Measurements from ENCODE around the gene DLG4.
"Not testable (repeated sequence)": the region's sequence is repeated elsewhere in the genome, so short reads cannot be mapped to it uniquely, and the experiment has no call there.

DLG4 gene

GRCh38 chr17:7204828-7205461 is 14.7 kb downstream of the DLG4 start:
- peak; percentile 93 for DNase-seq
- H3K9me3 Mint-ChIP-seq = no peaks in the 10 kb centered on the region
- no peaks in the 10 kb centered on the region for H3K27me3 Mint-ChIP-seq
- H3K36me3 Mint-ChIP-seq (ENCODE audit: low read depth) = peaks cover 7% of the 10 kb centered on the region
- peak overlapping the region; percentile 86 for H3K27ac Mint-ChIP-seq
- H3K4me1 Mint-ChIP-seq (ENCODE audit: low read depth) = peaks cover 27% of the 10 kb centered on the region
- H3K4me3 Mint-ChIP-seq = peak overlapping the region; percentile 74

DNA sequence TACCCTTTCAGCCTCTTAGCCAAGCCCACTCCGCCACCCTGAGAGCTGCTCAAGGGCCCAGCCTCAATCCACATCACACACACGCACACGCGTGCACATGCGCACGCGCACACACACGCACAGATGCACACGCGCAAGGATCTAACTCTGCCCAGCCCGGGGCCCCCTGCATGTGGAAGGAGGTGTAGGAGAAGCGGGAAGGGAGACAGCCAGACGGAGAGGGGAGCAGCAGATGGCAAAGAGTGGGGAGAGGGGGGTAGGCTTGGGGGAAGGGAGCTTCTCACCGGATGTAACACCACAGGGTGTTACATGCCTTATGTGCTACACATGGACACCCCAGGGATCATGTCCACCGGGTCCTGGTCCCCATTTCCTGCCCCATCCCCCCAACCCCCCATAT is 15.3 kb downstream of the DLG4 start:
- Mint-ChIP-seq H3K27ac (peak overlapping the region; percentile 86), H3K36me3 (ENCODE audit: low read depth) (peaks cover 7% of the 10 kb centered on the region), H3K4me1 (ENCODE audit: low read depth) (peaks cover 27% of the 10 kb centered on the region), H3K4me3 (peak overlapping the region; percentile 74), H3K27me3 (no peaks in the 10 kb centered on the region), H3K9me3 (no peaks in the 10 kb centered on the region)
- DNase-seq = no peak

DNA sequence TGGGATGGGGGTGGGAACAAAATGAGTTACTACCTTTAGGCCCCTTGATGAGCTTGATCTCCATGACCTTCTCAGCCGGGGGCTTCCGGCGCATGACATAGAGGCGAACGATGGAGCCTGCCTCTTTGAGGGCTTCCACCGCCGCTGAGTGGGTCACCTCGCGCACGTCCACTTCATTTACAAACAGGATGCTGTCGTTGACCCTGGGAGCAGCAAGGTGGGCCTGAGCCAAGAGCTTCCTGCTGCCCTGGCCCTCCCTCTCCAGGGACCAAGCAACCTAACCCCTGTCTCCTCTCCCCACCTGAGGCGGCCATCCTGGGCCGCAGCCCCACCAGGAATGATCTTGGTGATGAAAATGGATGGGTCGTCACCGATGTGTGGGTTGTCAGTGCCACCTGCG is 16.2 kb downstream of the DLG4 start:
- no peaks in the 10 kb centered on the region for H3K9me3 Mint-ChIP-seq
- H3K36me3 Mint-ChIP-seq (ENCODE audit: low read depth) = peaks cover 7% of the 10 kb centered on the region
- H3K4me3 Mint-ChIP-seq = no peak overlapping the region
- H3K27me3 Mint-ChIP-seq = no peaks in the 10 kb centered on the region
- peak overlapping the region; percentile 29 for H3K27ac Mint-ChIP-seq
- no peak for DNase-seq
- H3K4me1 Mint-ChIP-seq (ENCODE audit: low read depth) = peaks cover 27% of the 10 kb centered on the region

DNA sequence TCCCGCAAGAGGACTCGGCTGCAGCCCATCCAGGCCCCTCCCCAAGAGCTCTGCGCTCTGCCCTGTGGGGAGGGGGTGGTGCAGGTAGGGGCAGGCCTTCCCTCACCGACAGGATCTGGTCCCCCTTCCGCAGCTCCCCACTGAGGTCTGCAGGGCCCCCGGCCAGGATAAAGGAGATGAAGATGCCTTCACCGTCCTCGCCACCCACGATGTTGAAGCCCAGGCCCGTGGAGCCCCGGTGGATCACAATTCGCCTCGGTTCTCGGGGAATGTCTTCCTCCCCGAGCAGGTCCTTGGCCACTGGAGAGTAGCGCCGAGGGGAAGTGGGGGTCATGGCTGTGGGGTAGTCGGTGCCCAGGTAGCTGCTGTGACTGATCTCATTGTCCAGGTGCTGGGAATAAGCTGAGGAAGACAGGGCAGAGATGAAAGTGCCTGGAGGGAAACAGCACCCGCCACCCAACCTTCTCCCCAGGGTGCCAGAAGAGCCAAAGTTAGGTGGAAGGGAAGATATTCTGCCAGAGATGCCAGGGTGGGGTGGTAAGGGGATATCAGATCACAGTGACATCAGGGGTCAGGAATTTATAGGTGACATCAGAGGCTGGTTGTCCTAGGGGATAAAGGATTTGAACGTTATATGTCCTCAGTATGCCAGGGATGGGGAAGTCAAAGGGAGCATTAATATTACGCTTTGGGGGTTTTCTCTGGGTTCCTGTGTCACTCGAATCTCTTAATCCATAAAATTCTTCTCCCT is 22.8 kb downstream of the DLG4 start:
- no peaks in the 10 kb centered on the region for H3K4me1 Mint-ChIP-seq (ENCODE audit: low read depth)
- peaks cover 13% of the 10 kb centered on the region for H3K36me3 Mint-ChIP-seq (ENCODE audit: low read depth)
- no peaks in the 10 kb centered on the region for H3K27me3 Mint-ChIP-seq
- H3K27ac Mint-ChIP-seq = peak overlapping the region; percentile 18
- DNase-seq = no peak
- H3K9me3 Mint-ChIP-seq = no peaks in the 10 kb centered on the region
- no peak overlapping the region for H3K4me3 Mint-ChIP-seq

DNA sequence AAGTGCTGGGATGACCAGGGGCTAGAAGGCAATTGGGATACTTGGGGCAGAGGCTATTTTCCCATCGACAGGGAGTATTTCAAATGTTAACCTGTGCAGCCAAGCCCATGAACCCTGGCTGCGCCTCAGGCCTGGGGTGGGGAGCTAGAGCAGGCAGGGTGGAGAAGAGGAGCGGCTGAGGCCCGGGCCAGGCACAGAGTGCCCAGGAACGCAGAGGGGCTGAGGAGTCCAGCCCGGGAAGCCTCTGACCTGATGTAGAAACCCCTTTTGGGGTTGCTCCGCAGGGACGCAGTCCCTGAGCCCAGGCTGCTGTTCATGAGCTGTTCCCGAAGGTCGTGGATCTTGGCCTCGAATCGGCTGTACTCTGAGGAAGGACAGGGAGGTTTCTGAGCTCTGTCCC is 23.7 kb downstream of the DLG4 start:
- Mint-ChIP-seq H3K27me3 (no peaks in the 10 kb centered on the region), H3K9me3 (no peaks in the 10 kb centered on the region), H3K4me3 (no peak overlapping the region), H3K36me3 (ENCODE audit: low read depth) (peaks cover 13% of the 10 kb centered on the region), H3K27ac (no peak overlapping the region), H3K4me1 (ENCODE audit: low read depth) (no peaks in the 10 kb centered on the region)
- DNase-seq = no peak

GRCh38 chr17:7192271-7192937 is 27.2 kb downstream of the DLG4 start:
- H3K27me3 Mint-ChIP-seq = no peaks in the 10 kb centered on the region
- H3K9me3 Mint-ChIP-seq = no peaks in the 10 kb centered on the region
- peaks cover 13% of the 10 kb centered on the region for H3K36me3 Mint-ChIP-seq (ENCODE audit: low read depth)
- H3K4me3 Mint-ChIP-seq = no peak overlapping the region
- DNase-seq = no peak
- H3K27ac Mint-ChIP-seq = no peak overlapping the region
- no peaks in the 10 kb centered on the region for H3K4me1 Mint-ChIP-seq (ENCODE audit: low read depth)

DNA sequence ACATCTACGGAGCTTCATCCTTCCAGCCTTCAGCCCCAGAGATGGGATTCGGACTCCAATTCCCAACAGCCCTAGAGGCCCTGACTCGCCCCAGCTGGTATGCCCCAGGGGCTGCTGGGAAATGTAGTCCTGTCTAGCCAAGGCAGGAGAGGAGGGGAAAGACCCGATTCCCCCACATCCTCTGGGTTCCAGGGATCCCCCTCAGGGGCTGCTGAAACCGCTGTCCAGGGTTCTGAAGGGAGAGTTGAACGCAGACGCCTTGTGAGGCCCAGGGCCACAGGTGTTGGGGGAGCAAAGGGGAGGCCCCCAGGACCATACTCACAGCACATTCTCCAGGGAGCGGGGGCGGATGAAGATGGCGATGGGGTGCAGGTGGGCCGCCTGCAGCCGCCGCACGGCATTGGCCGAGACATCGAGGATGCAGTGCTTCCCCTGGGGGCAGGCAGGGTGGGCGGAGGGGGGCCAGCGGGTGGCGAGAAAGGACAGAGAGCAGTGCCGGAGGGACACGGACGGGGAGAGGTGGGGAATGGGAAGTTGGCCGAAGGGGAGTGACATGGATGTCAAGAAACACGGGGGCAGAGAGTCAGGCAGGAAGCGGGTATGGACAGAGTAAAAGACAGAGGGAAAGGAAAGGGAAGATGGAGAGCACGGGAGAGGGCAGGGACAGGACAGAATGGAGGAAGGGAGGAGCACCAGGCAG is 27.9 kb downstream of the DLG4 start:
- H3K36me3 Mint-ChIP-seq (ENCODE audit: low read depth) = peaks cover 9% of the 10 kb centered on the region
- peak; percentile 52 for DNase-seq
- no peak overlapping the region for H3K27ac Mint-ChIP-seq
- no peak overlapping the region for H3K4me3 Mint-ChIP-seq
- no peaks in the 10 kb centered on the region for H3K27me3 Mint-ChIP-seq
- H3K4me1 Mint-ChIP-seq (ENCODE audit: low read depth) = no peaks in the 10 kb centered on the region
- H3K9me3 Mint-ChIP-seq = no peaks in the 10 kb centered on the region

DNA sequence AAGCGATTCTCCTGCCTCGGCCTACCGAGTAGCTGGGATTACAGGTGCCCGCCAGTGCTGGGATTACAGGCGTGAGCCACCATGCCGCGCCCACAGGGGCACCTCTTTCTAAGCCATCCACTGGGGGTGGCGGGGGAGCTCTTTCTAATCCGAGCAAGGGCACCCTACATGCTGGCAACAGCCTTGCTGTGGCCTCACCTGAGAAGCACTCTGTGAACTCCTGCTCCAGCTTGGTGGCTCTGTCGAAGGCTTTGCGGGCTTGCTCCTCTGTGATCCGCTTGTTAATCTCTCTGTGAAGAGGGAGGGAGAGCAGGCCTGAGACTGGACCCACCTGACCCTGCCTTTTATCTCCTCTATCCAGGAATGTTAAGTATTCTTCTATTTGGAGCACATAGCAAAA is 28.6 kb downstream of the DLG4 start:
- Mint-ChIP-seq H3K27me3 (no peaks in the 10 kb centered on the region), H3K27ac (no peak overlapping the region), H3K9me3 (no peaks in the 10 kb centered on the region), H3K4me3 (no peak overlapping the region), H3K4me1 (ENCODE audit: low read depth) (no peaks in the 10 kb centered on the region), H3K36me3 (ENCODE audit: low read depth) (peaks cover 6% of the 10 kb centered on the region)
- DNase-seq = no peak

DNA sequence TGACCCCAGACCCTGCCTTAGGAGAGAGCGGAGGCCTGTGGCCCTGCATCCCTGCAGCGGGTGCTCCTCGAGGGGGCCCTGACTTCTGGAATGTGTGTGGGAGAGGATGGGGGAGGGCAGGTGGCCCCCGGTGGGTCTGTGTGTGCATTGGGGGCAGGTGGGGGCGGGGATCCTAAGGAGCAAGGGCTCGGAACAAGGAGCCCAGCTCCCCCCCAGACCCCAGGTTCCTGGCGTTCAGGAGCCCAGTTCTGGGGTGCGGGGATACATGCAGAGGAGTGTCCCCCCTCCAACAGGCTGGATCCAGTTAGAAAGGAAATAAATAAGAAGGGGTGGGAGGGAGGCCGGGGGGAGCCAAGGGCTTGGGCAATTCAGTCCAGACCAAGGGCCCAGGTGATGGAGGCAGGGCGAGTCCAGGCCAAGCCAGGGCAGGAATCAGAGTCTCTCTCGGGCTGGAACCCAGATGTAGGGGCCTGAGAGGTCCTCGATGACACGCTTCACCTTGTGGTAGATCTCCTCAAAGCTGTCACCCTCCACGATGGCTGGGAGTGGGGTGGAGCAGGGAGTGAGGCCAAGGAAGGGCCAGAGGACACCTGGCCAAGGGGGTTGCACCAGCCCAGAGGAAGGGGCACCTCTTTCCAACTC is 29.2 kb downstream of the DLG4 start:
- no peaks in the 10 kb centered on the region for H3K9me3 Mint-ChIP-seq
- no peak overlapping the region for H3K27ac Mint-ChIP-seq
- H3K36me3 Mint-ChIP-seq (ENCODE audit: low read depth) = peaks cover 3% of the 10 kb centered on the region
- H3K4me3 Mint-ChIP-seq = no peak overlapping the region
- no peaks in the 10 kb centered on the region for H3K27me3 Mint-ChIP-seq
- no peaks in the 10 kb centered on the region for H3K4me1 Mint-ChIP-seq (ENCODE audit: low read depth)
- no peak for DNase-seq

DNA sequence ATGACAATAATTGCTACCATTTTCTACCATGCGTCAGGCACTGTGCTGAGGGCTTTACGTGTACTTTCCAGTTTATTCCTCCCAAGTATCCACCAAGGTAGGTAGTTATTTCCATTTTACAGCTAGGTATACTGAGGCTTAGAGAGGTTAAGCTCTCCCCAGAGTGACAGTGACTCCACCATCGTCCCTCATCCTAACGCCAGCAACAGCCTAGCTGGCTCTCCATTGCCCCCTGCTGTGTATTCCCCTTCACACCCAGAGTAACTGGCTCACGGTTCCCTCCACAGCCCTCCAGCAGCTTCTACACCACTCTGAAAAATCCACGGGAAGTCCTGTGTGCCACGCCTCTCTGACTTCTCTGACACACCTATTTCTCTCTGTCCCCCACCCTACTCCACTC is 33.4 kb downstream of the DLG4 start:
- Mint-ChIP-seq H3K4me3 (no peak overlapping the region), H3K9me3 (no peaks in the 10 kb centered on the region), H3K36me3 (ENCODE audit: low read depth) (no peaks in the 10 kb centered on the region), H3K27ac (no peak overlapping the region), H3K4me1 (ENCODE audit: low read depth) (no peaks in the 10 kb centered on the region), H3K27me3 (no peaks in the 10 kb centered on the region)
- DNase-seq = no peak

GRCh38 chr17:7184647-7185046 is 35.0 kb downstream of the DLG4 start:
- Mint-ChIP-seq H3K9me3 (no peaks in the 10 kb centered on the region), H3K27ac (no peak overlapping the region), H3K4me3 (no peak overlapping the region), H3K36me3 (ENCODE audit: low read depth) (no peaks in the 10 kb centered on the region), H3K4me1 (ENCODE audit: low read depth) (no peaks in the 10 kb centered on the region), H3K27me3 (no peaks in the 10 kb centered on the region)
- DNase-seq = no peak

GRCh38 chr17:7184091-7184488 is 35.5 kb downstream of the DLG4 start:
- Mint-ChIP-seq H3K4me1 (ENCODE audit: low read depth) (no peaks in the 10 kb centered on the region), H3K36me3 (ENCODE audit: low read depth) (no peaks in the 10 kb centered on the region), H3K4me3 (no peak overlapping the region), H3K27ac (no peak overlapping the region), H3K27me3 (no peaks in the 10 kb centered on the region), H3K9me3 (no peaks in the 10 kb centered on the region)
- no peak for DNase-seq

GRCh38 chr17:7183433-7184090 is 36.1 kb downstream of the DLG4 start:
- H3K4me1 Mint-ChIP-seq (ENCODE audit: low read depth) = no peaks in the 10 kb centered on the region
- H3K9me3 Mint-ChIP-seq = no peaks in the 10 kb centered on the region
- H3K27ac Mint-ChIP-seq = no peak overlapping the region
- no peaks in the 10 kb centered on the region for H3K27me3 Mint-ChIP-seq
- no peak overlapping the region for H3K4me3 Mint-ChIP-seq
- DNase-seq = no peak
- no peaks in the 10 kb centered on the region for H3K36me3 Mint-ChIP-seq (ENCODE audit: low read depth)

DNA sequence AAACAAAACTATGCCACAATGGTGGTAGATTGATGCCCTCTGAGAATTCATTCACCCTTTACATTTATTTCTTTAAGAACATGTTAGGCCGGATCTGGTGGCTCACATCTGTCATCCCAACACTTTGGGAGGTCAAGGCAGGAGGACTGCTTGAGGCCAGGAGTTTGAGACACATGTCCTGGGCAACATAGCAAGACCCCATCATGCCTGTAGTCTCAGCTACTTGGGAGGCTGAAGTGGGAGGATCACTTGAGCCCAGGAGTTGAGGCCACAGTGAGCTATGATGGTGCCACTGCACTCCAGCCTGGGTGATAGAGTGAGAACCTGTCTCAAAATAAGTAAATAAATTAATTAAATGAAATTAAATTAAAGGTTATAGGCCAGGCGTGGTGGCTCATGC is 37.5 kb downstream of the DLG4 start:
- H3K4me1 Mint-ChIP-seq (ENCODE audit: low read depth) = peaks cover 12% of the 10 kb centered on the region
- DNase-seq, H3K27ac Mint-ChIP-seq: not testable (repeated sequence)

More for the DNA sequence above, 37.5 kb downstream of the DLG4 start:
- H3K9me3 Mint-ChIP-seq; H3K27me3 Mint-ChIP-seq; H3K4me3 Mint-ChIP-seq; H3K36me3 Mint-ChIP-seq (ENCODE audit: low read depth): not testable (repeated sequence)
